ENCODE results near the gene AUTS2.

Gene AUTS2

DNA sequence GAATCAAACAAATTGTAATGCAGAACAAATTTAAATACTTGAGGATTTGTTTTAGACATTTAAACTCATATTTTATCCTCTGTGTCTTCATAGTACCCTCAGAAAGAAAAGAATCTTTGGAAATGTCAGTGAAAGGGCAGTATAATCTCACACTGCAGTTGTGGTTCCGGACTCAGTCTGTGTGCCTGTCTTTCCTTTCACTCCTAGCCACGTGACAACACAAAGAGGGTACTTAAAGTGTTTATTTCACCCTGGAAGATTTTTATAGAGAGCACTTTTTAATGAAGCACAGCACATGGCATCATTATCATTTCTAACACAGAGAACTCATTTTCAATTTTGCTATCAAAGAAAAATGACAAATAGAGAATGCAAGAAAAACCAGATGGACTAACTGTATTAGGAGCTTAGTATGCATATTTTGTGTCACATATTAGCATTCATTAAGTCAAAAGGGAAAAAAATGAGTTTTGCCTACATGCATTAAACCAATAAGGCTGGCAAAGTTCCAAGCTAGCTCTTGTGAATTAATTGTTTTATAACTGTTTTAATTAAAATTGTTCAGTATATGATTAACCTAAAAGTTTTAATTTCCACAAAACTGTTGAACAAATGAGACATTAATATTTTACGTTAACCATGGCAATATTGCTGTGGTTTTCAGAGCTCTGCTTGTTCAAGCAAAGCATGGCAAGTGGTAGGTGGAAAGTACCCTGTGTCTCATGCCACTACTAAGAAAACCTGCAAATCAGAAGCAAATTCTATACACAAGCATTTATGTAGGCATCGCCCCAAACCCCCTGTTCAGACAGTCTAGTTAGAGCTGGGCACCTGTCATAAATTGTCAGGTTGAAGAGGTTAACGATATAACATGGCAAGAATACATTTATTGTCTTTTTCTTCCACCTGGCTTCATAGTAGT lies 65.9 kb downstream of the AUTS2 start:
- no peaks in the 10 kb centered on the region for H3K9me3 ChIP-seq (ENCODE audit: control insufficient read depth, low read length)
- H3K27ac ChIP-seq (ENCODE audit: insufficient read depth, low read length, poor library complexity, severe bottlenecking): no peak overlapping the region
- H3K36me3 ChIP-seq (ENCODE audit: control insufficient read depth, insufficient read depth, low read length): no peaks in the 10 kb centered on the region
- DNase-seq: no peak
- H3K4me1 ChIP-seq (ENCODE audit: control insufficient read depth, insufficient read depth, low read length, poor library complexity, severe bottlenecking): no peaks in the 10 kb centered on the region
- H3K27me3 ChIP-seq (replicated peaks; ENCODE audit: control insufficient read depth, insufficient read depth, low read length, poor library complexity, severe bottlenecking): no peaks in the 10 kb centered on the region
- H3K4me3 ChIP-seq (ENCODE audit: insufficient read depth, low read depth, low read length, poor library complexity, severe bottlenecking): no peak overlapping the region

GRCh38 chr7:69665369-69665768 lies 67.1 kb downstream of the AUTS2 start:
- no peak for DNase-seq
- H3K27me3 ChIP-seq (replicated peaks; ENCODE audit: control insufficient read depth, insufficient read depth, low read length, poor library complexity, severe bottlenecking): no peaks in the 10 kb centered on the region
- H3K4me3 ChIP-seq (ENCODE audit: insufficient read depth, low read depth, low read length, poor library complexity, severe bottlenecking): no peak overlapping the region
- H3K36me3 ChIP-seq (ENCODE audit: control insufficient read depth, insufficient read depth, low read length): no peaks in the 10 kb centered on the region
- no peak overlapping the region for H3K27ac ChIP-seq (ENCODE audit: insufficient read depth, low read length, poor library complexity, severe bottlenecking)
- no peaks in the 10 kb centered on the region for H3K4me1 ChIP-seq (ENCODE audit: control insufficient read depth, insufficient read depth, low read length, poor library complexity, severe bottlenecking)
- no peaks in the 10 kb centered on the region for H3K9me3 ChIP-seq (ENCODE audit: control insufficient read depth, low read length)

DNA sequence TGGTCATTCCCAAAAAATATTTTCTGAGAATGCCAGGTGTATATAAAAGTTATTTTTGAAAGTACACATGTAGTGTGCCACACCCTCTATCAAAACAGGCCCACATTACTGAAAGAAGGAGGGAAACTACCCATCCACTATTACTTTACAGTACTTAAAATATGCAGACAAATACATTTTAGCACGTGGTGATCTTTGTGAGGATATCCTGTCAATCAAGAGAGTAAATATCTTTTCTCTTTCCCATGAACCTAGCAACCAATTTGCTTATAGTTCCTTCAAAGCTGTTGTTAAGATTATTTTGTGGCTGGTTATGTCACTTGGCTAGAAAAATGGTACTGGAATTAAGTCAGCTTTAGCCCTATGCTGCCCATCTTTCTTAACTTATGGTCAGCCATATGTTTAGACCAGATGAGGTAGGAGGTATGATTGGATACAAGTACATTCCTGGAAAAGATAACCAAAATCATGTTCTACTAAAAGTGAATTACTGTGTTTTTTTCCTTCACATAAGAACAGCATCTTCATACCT lies 70.1 kb downstream of the AUTS2 start:
- no peak for DNase-seq
- no peak overlapping the region for H3K27ac ChIP-seq (ENCODE audit: insufficient read depth, low read length, poor library complexity, severe bottlenecking)
- no peak overlapping the region for H3K4me3 ChIP-seq (ENCODE audit: insufficient read depth, low read depth, low read length, poor library complexity, severe bottlenecking)
- no peaks in the 10 kb centered on the region for H3K9me3 ChIP-seq (ENCODE audit: control insufficient read depth, low read length)
- H3K4me1 ChIP-seq (ENCODE audit: control insufficient read depth, insufficient read depth, low read length, poor library complexity, severe bottlenecking): no peaks in the 10 kb centered on the region
- no peaks in the 10 kb centered on the region for H3K36me3 ChIP-seq (ENCODE audit: control insufficient read depth, insufficient read depth, low read length)
- H3K27me3 ChIP-seq (replicated peaks; ENCODE audit: control insufficient read depth, insufficient read depth, low read length, poor library complexity, severe bottlenecking): no peaks in the 10 kb centered on the region

GRCh38 chr7:69670701-69671100 lies 72.4 kb downstream of the AUTS2 start:
- Histone ChIP-seq H3K4me1 (ENCODE audit: control insufficient read depth, insufficient read depth, low read length, poor library complexity, severe bottlenecking) (no peaks in the 10 kb centered on the region), H3K27ac (ENCODE audit: insufficient read depth, low read length, poor library complexity, severe bottlenecking) (no peak overlapping the region), H3K9me3 (ENCODE audit: control insufficient read depth, low read length) (no peaks in the 10 kb centered on the region), H3K36me3 (ENCODE audit: control insufficient read depth, insufficient read depth, low read length) (no peaks in the 10 kb centered on the region), H3K4me3 (ENCODE audit: insufficient read depth, low read depth, low read length, poor library complexity, severe bottlenecking) (no peak overlapping the region), H3K27me3 (replicated peaks; ENCODE audit: control insufficient read depth, insufficient read depth, low read length, poor library complexity, severe bottlenecking) (no peaks in the 10 kb centered on the region)
- no peak for DNase-seq

GRCh38 chr7:69673074-69673473 lies 74.8 kb downstream of the AUTS2 start:
- Histone ChIP-seq H3K36me3 (ENCODE audit: control insufficient read depth, insufficient read depth, low read length) (no peaks in the 10 kb centered on the region), H3K27me3 (replicated peaks; ENCODE audit: control insufficient read depth, insufficient read depth, low read length, poor library complexity, severe bottlenecking) (no peaks in the 10 kb centered on the region), H3K4me1 (ENCODE audit: control insufficient read depth, insufficient read depth, low read length, poor library complexity, severe bottlenecking) (no peaks in the 10 kb centered on the region), H3K4me3 (ENCODE audit: insufficient read depth, low read depth, low read length, poor library complexity, severe bottlenecking) (no peak overlapping the region), H3K9me3 (ENCODE audit: control insufficient read depth, low read length) (no peaks in the 10 kb centered on the region), H3K27ac (ENCODE audit: insufficient read depth, low read length, poor library complexity, severe bottlenecking) (no peak overlapping the region)
- no peak for DNase-seq

DNA sequence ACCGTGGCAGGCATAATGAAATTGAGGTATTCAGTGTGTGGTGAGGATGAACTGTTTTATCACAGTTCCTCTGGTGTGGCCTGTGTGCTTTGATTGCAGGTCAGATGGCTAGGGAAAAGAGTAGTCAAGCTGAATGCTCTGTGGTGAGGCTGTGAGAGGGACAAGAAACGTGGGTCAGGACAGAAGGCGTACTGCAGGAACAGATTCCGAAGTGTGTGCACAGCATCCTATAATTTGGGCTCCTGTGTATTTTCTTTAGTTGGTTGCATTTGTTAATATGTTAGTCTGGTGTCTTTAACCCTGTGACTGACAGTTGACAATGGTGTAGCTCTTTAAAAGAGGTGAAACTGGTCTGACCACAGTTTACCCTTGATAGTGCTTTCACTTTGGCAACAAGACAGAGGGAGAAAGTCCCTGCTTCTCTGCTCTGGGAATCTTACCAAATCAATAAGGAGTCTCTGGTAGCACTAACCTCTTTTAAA lies 76.5 kb downstream of the AUTS2 start:
- H3K27ac ChIP-seq (ENCODE audit: insufficient read depth, low read length, poor library complexity, severe bottlenecking): no peak overlapping the region
- H3K4me1 ChIP-seq (ENCODE audit: control insufficient read depth, insufficient read depth, low read length, poor library complexity, severe bottlenecking): no peaks in the 10 kb centered on the region
- DNase-seq: no peak
- H3K36me3 ChIP-seq (ENCODE audit: control insufficient read depth, insufficient read depth, low read length): no peaks in the 10 kb centered on the region
- H3K4me3 ChIP-seq (ENCODE audit: insufficient read depth, low read depth, low read length, poor library complexity, severe bottlenecking): no peak overlapping the region
- no peaks in the 10 kb centered on the region for H3K9me3 ChIP-seq (ENCODE audit: control insufficient read depth, low read length)
- no peaks in the 10 kb centered on the region for H3K27me3 ChIP-seq (replicated peaks; ENCODE audit: control insufficient read depth, insufficient read depth, low read length, poor library complexity, severe bottlenecking)

DNA sequence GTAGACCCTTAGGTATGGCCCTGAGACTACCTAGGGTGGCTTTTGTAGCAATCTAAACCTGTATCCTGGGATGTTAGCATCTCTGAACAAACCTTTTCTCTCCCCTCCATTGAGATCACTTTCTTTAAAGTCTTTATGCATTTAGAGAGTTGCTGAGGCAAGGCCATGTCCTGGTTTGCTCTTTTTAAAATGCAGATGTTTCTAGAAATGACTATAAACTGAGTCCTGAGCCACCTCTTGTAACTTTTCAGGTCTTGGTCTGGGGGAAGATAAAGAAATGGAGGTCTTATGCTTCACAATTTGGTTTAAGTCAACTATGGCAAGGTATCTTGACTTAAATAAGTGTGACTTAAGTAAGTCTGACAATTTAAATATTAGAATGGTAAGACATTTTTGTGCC lies 78.0 kb downstream of the AUTS2 start:
- no peaks in the 10 kb centered on the region for H3K9me3 ChIP-seq (ENCODE audit: control insufficient read depth, low read length)
- no peak for DNase-seq
- no peaks in the 10 kb centered on the region for H3K36me3 ChIP-seq (ENCODE audit: control insufficient read depth, insufficient read depth, low read length)
- H3K4me3 ChIP-seq (ENCODE audit: insufficient read depth, low read depth, low read length, poor library complexity, severe bottlenecking): no peak overlapping the region
- H3K4me1 ChIP-seq (ENCODE audit: control insufficient read depth, insufficient read depth, low read length, poor library complexity, severe bottlenecking): no peaks in the 10 kb centered on the region
- H3K27ac ChIP-seq (ENCODE audit: insufficient read depth, low read length, poor library complexity, severe bottlenecking): no peak overlapping the region
- no peaks in the 10 kb centered on the region for H3K27me3 ChIP-seq (replicated peaks; ENCODE audit: control insufficient read depth, insufficient read depth, low read length, poor library complexity, severe bottlenecking)

- Histone ChIP-seq H3K27me3 (replicated peaks; ENCODE audit: control insufficient read depth, insufficient read depth, low read length, poor library complexity, severe bottlenecking) (no peaks in the 10 kb centered on the region), H3K4me3 (ENCODE audit: insufficient read depth, low read depth, low read length, poor library complexity, severe bottlenecking) (no peak overlapping the region), H3K36me3 (ENCODE audit: control insufficient read depth, insufficient read depth, low read length) (no peaks in the 10 kb centered on the region), H3K27ac (ENCODE audit: insufficient read depth, low read length, poor library complexity, severe bottlenecking) (no peak overlapping the region), H3K4me1 (ENCODE audit: control insufficient read depth, insufficient read depth, low read length, poor library complexity, severe bottlenecking) (no peaks in the 10 kb centered on the region), H3K9me3 (ENCODE audit: control insufficient read depth, low read length) (no peaks in the 10 kb centered on the region)
- no peak for DNase-seq
Measured at GRCh38 chr7:69677054-69677852, 79.0 kb downstream of the AUTS2 start.

DNA sequence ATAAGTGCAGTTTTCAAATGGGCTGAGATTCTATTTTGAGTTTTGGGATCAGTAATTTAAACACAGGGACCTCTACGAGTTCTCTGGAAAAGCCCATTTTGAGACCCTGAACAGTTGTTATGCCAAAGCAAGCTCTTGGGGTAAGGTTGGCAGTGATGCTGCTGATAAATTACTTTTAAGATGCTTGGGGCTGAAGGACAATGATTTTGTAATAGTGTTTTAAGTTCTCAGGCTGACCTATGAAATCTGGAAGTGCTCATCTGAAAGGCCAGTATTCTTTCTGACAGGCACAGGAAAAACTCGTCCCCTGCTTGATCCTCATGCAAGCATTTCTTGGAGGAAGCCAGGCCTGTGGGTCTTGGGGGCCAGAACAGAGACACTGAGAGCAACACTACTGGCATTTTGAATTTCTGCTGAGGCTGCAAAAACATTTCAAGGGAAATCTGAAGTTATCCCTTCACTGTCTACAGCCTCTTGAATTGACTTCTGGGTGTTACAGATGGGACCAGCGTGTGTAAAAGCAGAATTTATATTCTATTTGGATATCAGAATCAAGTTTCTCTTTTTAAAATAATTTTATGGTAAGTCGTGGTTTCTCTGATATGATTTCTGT lies 79.7 kb downstream of the AUTS2 start:
- no peak for DNase-seq
- H3K36me3 ChIP-seq (ENCODE audit: control insufficient read depth, insufficient read depth, low read length): no peaks in the 10 kb centered on the region
- no peak overlapping the region for H3K27ac ChIP-seq (ENCODE audit: insufficient read depth, low read length, poor library complexity, severe bottlenecking)
- no peaks in the 10 kb centered on the region for H3K9me3 ChIP-seq (ENCODE audit: control insufficient read depth, low read length)
- H3K27me3 ChIP-seq (replicated peaks; ENCODE audit: control insufficient read depth, insufficient read depth, low read length, poor library complexity, severe bottlenecking): no peaks in the 10 kb centered on the region
- H3K4me1 ChIP-seq (ENCODE audit: control insufficient read depth, insufficient read depth, low read length, poor library complexity, severe bottlenecking): no peaks in the 10 kb centered on the region
- H3K4me3 ChIP-seq (ENCODE audit: insufficient read depth, low read depth, low read length, poor library complexity, severe bottlenecking): no peak overlapping the region
